HK-2 (cell line): ENCODE results near the gene CD300LD.

Experiments used
- DNase-seq: peaks from one replicate; pipeline ENCODE4 v3.0.0-alpha.2; 2018; ENCODE audit not compliant: unreplicated experiment

Gene CD300LD

GRCh38 chr17:74543891-74544760 lies 48.0 kb downstream of the CD300LD start:
- DNase-seq, result no peak

DNA sequence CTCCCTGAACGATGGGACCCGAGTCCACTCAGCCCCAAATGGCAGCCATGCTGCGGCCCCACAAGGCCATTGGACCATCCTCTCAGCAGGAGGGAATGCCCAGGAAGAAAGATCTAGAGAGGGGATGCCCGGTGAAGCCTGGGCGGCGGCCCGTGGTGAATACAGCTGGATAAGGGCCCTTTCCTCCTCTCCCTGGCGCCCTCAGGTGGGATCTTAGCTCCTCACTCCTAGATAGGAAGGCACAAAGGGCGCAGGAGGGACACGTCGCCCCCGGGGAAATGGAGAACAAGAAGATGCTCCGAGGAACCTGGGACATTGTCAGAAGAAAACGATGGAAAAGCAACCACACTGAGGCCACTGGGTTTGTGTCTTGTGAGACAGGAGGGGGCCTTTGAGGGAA lies 48.7 kb downstream of the CD300LD start:
- DNase-seq, result no peak

DNA sequence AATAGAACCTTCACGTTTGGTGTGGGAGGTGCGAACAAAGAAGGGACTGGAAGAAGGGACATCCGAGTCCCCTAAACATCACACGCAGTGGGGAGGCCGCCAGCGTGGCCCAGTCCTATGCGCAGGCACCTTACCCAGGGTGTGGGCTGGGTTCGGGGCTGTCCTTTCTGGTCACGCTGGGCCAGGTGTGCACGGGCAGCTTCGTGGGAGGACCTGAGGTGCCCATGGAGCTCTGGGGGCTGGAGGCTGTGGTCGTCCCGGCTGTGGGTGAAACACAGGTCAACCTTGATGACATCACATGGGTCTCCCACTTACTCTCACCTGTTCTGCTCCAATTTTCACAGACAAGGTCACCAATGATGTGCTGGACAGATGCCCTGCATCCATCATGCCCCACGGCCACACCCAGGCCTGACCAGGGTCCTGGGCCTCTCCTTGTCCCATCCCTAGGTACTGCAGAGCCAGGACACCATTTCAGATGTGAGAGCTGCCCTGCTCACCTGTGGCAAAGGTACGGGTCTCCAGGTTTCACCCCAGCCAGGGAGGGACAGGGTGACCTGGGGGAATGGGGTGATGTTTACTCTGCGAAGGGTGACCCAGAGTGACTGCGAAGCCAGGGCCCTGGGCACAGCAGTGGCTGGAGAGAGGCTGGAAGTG lies 49.2 kb downstream of the CD300LD start:
- no peak for DNase-seq

DNA sequence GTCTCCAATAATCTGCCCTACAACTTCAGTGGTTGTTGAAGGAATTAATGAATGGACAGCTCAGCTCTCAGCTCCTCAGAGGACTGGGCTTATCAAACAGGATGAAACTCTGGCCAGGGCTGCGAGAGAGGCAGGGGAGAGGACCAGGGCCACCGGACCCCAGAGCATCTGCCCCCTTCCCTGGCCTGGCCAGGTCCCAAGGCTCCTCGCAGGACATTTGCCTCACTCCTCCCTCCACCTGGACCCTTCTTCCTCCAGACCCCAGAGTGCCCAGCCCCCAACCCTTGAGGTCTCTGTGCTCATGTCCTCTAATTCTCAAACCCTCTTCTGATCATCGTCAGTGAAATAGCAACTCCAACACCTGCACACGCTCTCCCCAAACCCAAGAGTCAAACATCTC lies 49.9 kb downstream of the CD300LD start:
- DNase-seq, result no peak

- DNase-seq, result no peak
Measured at GRCh38 chr17:74541176-74542111, 50.6 kb downstream of the CD300LD start.

DNA sequence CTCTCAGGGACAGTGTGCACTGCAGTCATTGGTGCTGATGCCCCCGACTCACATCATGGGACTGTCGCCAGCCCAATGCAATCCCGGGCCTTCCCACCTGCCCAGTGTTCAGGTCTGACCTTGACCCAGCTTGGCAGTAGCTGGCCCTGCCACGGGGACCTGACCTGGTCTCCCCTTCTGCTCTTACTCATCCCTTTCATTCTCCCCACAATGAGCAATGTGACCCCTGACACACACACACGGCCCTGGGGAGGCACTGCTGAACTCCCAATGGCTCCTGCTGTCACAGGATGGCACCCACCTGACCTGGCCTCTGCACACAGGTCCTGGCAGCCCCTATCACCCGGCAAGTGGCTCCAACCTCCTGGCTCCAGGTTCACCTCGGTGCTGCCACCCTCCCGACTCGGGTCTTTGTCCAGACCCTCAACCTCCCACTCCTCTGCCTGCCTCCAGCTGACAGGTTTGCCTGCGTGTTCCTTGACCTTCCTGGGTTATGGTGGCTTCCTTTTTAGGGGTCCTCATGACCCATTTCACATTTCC lies 52.7 kb downstream of the CD300LD start:
- DNase-seq, result no peak

DNA sequence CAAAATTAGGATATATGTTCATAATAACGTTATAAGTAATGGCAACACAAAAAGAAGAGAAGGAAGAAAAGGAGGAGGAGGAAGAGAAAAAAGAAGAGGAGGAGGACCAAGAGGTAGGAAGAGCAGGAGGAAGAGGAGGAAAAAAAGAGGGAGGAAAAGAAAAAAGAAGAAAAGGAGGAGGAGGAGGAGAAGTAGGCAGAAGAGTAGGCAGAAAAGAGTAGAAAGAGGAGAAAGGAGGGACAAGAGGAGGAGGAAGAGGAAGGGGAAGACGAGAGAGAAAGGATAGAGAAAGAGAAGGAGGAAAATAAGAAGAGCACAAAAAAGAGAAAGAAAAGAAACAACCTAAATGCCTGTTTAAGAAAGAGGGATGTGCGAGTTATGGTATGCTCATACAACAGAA lies 55.2 kb downstream of the CD300LD start:
- DNase-seq, result no peak

GRCh38 chr17:74532115-74532514 lies 60.0 kb downstream of the CD300LD start:
- DNase-seq, result no peak

- no peak for DNase-seq
Measured at GRCh38 chr17:74531231-74531761, 60.8 kb downstream of the CD300LD start, which contains the start of gene CD300LB. Gene CD300LB, minus strand, starts transcription at chr17:74531475. Its CDS starts 125 bp downstream, at chr17:74531350.

DNA sequence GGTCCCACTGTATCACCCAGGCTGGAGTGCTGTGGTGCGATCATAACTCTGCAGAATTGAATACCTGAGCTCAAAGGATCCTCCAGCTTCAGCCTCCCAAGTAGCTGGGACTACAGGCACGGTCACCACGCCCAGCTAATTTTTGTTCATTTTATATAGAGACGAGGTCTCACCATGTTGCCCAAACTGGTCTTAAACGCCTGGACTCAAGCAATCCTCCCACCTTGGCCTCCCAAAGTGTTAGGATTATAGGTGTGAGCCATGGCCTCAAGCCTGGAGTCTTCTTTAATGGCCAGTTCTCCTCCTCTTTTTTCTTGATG lies 61.3 kb downstream of the CD300LD start:
- DNase-seq, result no peak
